Lower leg skin (tissue), 3 donors: ENCODE results near the gene KRT78.

Source experiments
- CTCF ChIP-seq, 3 donors: fragments of 450-650 bp; IDR thresholded peaks; one replicate each; pipeline ENCODE4 v1.5.1; 2016; ENCODE audit warnings: antibody characterized with exemption in 3 of 3, mild to moderate bottlenecking in 3 of 3, moderate library complexity in 2 of 3
- POLR2A ChIP-seq, 2 donors: fragments of 450-650 bp; IDR thresholded peaks; one replicate each; pipeline ENCODE4 v1.6.1; 2016 to 2017; ENCODE audit warnings: antibody characterized with exemption in 2 of 2, mild to moderate bottlenecking in 1 of 2, moderate library complexity in 1 of 2

GRCh38 chr12:52790427-52791270 is 58.1 kb downstream of the KRT78 start:
- TF ChIP-seq CTCF (IDR thresholded peaks at IDR 0.05) = no peak
- no peak for TF ChIP-seq POLR2A (IDR thresholded peaks at IDR 0.05)
